ENCODE results near the gene DNAH12.

The DNAH12 gene

DNA sequence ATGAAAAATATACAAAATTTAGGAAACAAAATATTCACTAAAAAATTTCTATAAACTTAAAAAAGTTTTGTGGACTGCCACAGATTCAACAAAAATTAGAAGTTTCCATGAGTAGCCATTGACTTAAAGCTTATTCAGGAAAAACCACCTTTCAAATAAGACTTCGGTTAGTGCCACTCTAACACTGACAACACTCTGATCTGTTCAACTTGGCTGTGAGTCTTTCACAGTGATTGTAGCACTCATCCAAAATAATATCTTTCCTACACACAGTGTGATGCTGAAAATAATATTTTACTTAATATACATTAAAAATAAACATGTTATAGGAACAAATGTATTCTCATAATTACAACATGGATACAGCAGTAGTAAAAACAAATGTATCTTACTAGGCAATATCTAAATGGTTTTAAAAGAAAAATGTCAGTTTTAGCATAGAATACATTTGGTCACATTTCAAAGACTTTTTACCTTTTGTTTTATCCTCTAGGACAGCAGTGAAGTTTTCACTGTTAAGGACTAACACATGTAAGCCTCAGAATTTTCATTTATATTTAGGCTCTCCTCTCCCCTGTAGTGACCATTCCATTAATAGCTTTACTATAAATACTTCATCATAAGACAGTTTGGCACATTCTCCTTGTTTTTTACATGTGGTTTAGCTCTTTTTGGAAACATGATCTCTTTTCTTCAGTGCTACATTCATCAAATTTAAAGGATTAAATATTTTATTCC lies 251.8 kb downstream of the DNAH12 start, which contains the start of gene ASB14:
Gene ASB14 (minus strand): TSS at position 527 of the 738 bp plus-strand sequence. CDS start 652 bp downstream, outside the sequence.
- Histone ChIP-seq H3K9me3 (replicated peaks; ENCODE audit: insufficient read depth, low read length) (no peaks in the 10 kb centered on the region), H3K36me3 (replicated peaks; ENCODE audit: insufficient read depth, low read length) (no peaks in the 10 kb centered on the region), H3K27ac (ENCODE audit: low read length) (no peak within 1 kb of the TSS), H4K20me1 (ENCODE audit: insufficient read depth, low read length) (no peaks in the 10 kb centered on the region), H2AFZ (ENCODE audit: low read length) (no peak within 1 kb of the TSS), H3K9me2 (replicated peaks; ENCODE audit: insufficient read depth, low read length) (no peaks in the 10 kb centered on the region), H3K9ac (ENCODE audit: low read length) (no peak within 1 kb of the TSS), H3F3A (ENCODE audit: insufficient read depth, low read length) (no peaks in the 10 kb centered on the region), H3K27me3 (replicated peaks; ENCODE audit: insufficient read depth, low read length) (no peaks in the 10 kb centered on the region), H3K79me2 (ENCODE audit: low read length) (no peaks in the 10 kb centered on the region), H3K4me2 (ENCODE audit: low read depth, low read length) (no peak within 1 kb of the TSS), H3K4me3 (ENCODE audit: low read length) (no peak within 1 kb of the TSS), H3K4me1 (ENCODE audit: low read length) (no peaks in the 10 kb centered on the region)
- TF ChIP-seq, protein P1, sequence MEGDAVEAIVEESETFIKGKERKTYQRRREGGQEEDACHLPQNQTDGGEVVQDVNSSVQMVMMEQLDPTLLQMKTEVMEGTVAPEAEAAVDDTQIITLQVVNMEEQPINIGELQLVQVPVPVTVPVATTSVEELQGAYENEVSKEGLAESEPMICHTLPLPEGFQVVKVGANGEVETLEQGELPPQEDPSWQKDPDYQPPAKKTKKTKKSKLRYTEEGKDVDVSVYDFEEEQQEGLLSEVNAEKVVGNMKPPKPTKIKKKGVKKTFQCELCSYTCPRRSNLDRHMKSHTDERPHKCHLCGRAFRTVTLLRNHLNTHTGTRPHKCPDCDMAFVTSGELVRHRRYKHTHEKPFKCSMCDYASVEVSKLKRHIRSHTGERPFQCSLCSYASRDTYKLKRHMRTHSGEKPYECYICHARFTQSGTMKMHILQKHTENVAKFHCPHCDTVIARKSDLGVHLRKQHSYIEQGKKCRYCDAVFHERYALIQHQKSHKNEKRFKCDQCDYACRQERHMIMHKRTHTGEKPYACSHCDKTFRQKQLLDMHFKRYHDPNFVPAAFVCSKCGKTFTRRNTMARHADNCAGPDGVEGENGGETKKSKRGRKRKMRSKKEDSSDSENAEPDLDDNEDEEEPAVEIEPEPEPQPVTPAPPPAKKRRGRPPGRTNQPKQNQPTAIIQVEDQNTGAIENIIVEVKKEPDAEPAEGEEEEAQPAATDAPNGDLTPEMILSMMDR (IDR thresholded peaks at IDR 0.05; ENCODE audit: low read length), result no peak
- TF ChIP-seq EZH2phosphoT487 (IDR thresholded peaks at IDR 0.05; ENCODE audit: low read length) (no peak), EZH2 (optimal IDR thresholded peaks at IDR 0.05; ENCODE audit: low read depth, low read length) (no peak)
- DNase-seq, result no peak

DNA sequence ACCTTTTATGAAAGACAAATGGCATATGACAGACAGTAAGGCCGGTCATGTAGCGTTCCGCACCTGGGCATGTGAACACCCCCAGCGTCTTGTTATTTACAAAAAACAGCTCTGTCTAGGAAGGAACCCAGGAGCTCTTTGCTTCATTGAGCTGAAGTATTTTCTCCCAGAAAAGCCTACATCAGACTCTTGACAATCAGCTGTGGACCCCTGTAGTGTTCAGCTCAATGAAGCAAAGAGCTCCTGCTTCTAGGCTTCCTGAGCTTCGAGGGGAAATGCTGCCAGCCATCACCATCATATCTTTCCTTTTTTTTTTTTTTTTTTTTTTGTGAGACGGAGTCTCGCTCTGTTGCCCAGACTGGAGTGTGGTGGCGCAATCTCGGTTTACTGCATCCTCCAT lies 255.7 kb downstream of the DNAH12 start:
- Histone ChIP-seq H3K27ac (ENCODE audit: low read length) (no peak overlapping the region), H3K36me3 (replicated peaks; ENCODE audit: insufficient read depth, low read length) (no peaks in the 10 kb centered on the region), H3K79me2 (ENCODE audit: low read length) (no peaks in the 10 kb centered on the region), H3K4me2 (ENCODE audit: low read depth, low read length) (no peak overlapping the region), H3K9me2 (replicated peaks; ENCODE audit: insufficient read depth, low read length) (no peaks in the 10 kb centered on the region), H2AFZ (ENCODE audit: low read length) (no peak overlapping the region), H3K4me3 (ENCODE audit: low read length) (no peak overlapping the region), H3K9me3 (replicated peaks; ENCODE audit: insufficient read depth, low read length) (no peaks in the 10 kb centered on the region), H3F3A (ENCODE audit: insufficient read depth, low read length) (no peaks in the 10 kb centered on the region), H3K27me3 (replicated peaks; ENCODE audit: insufficient read depth, low read length) (no peaks in the 10 kb centered on the region), H3K9ac (ENCODE audit: low read length) (no peak overlapping the region), H4K20me1 (ENCODE audit: insufficient read depth, low read length) (no peaks in the 10 kb centered on the region), H3K4me1 (ENCODE audit: low read length) (no peaks in the 10 kb centered on the region)
- DNase-seq, result no peak
- TF ChIP-seq EZH2phosphoT487 (IDR thresholded peaks at IDR 0.05; ENCODE audit: low read length), result no peak
- TF ChIP-seq, protein P1 (IDR thresholded peaks at IDR 0.05; ENCODE audit: low read length), result no peak
- TF ChIP-seq EZH2 (optimal IDR thresholded peaks at IDR 0.05; ENCODE audit: low read depth, low read length), result no peak

DNA sequence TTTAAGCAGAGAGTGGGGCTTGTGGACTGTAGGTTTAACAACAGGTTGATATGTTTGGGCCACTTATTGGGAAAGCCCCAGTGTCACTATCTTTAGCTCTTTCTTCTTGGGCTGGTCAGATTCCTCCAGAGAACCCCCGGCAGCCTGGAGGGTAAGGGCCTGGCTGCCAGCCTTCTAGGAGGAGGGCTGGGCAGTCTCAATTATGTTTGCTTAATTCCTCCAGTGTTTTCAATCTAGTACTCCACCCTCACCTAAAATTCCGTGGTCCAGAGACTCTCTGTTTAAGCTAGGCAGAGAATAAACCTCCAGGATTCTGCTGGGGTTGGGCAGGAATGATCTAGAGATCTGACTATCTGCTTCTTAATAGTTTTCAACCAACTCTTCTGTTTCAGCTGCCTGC lies 256.9 kb downstream of the DNAH12 start:
- no peak for DNase-seq
- H3K4me2 ChIP-seq (ENCODE audit: low read depth, low read length), result no peak overlapping the region
- H3K4me1 ChIP-seq (ENCODE audit: low read length), result no peaks in the 10 kb centered on the region
- H3K27ac ChIP-seq (ENCODE audit: low read length), result no peak overlapping the region
- H3K79me2 ChIP-seq (ENCODE audit: low read length), result no peaks in the 10 kb centered on the region
- H3K9ac ChIP-seq (ENCODE audit: low read length), result no peak overlapping the region
- H3F3A ChIP-seq (ENCODE audit: insufficient read depth, low read length), result no peaks in the 10 kb centered on the region
- H4K20me1 ChIP-seq (ENCODE audit: insufficient read depth, low read length), result no peaks in the 10 kb centered on the region
- H3K9me2 ChIP-seq (replicated peaks; ENCODE audit: insufficient read depth, low read length), result no peaks in the 10 kb centered on the region
- TF ChIP-seq, protein P1 (IDR thresholded peaks at IDR 0.05; ENCODE audit: low read length), result no peak
- no peak for TF ChIP-seq EZH2 (optimal IDR thresholded peaks at IDR 0.05; ENCODE audit: low read depth, low read length)
- no peak for TF ChIP-seq EZH2phosphoT487 (IDR thresholded peaks at IDR 0.05; ENCODE audit: low read length)
- no peak overlapping the region for H2AFZ ChIP-seq (ENCODE audit: low read length)
- H3K27me3 ChIP-seq (replicated peaks; ENCODE audit: insufficient read depth, low read length), result no peaks in the 10 kb centered on the region
- no peak overlapping the region for H3K4me3 ChIP-seq (ENCODE audit: low read length)
- H3K9me3 ChIP-seq (replicated peaks; ENCODE audit: insufficient read depth, low read length), result no peaks in the 10 kb centered on the region
- no peaks in the 10 kb centered on the region for H3K36me3 ChIP-seq (replicated peaks; ENCODE audit: insufficient read depth, low read length)

Data from MM.1S (cell line).